Fibroblast of pulmonary artery (primary cell): ENCODE data around the gene ATF5.

Experiments
- DNase-seq: peaks from one replicate; pipeline ENCODE4 v3.0.0-alpha.2; 2010; ENCODE audit warnings: low read depth
- H3K4me3 ChIP-seq: replicated peaks from 2 replicates; pipeline ENCODE4 v1.5.1; 2011; ENCODE audit warnings: low read depth, mild to moderate bottlenecking, control low read depth, low read length, moderate library complexity
- TF ChIP-seq, protein P1 (sequence below): IDR thresholded peaks from 2 replicates; pipeline ENCODE4 v1.5.1; 2011; ENCODE audit warnings: mild to moderate bottlenecking, control low read depth, low read length, inconsistent platforms; ENCODE audit errors: missing control alignments

Gene ATF5

DNA sequence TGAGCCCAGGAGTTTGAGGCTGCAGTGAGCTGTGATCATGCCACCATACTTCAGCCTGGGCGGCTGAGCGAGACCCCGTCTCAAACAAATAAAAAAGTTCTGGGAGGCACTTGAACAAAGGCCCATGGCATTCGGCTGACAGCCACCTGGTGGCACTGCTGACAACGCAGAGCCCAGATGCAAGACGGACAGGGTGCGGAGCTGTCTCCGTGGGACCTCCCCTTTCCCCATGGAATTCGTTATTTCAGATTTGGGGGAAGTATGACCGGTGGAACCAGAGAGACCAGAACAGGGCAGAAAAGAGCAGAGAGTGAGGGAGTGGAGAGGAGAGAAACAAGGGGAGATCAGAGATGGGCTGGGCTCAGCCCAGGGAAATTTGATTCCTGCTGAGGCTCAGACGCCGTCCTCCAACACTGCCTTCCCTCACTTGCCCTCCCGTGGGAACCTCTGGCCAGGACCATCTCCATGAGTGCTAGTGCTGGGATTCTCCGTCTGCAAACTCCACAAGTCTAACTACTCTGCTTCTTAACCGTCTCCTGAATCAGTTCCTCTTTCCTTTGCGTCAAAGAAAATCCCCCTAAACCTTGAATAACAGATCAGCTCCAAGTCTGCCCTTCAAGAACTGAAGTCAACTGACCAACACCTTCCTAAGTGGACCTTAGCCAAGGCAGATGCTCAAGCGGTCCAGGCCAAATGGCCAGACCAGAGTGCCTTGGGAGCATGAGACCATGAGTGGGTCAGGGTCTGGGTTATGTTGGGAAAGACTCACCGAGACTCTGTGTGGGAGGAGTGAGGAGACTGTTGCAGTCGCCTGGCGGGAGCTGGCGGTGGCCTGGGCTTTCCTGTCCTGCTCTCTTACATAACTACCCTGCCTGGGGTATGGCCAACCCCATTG lies 11.9 kb upstream of the ATF5 start:
- DNase-seq: no peak
- no peak overlapping the region for H3K4me3 ChIP-seq
- TF ChIP-seq, protein P1, sequence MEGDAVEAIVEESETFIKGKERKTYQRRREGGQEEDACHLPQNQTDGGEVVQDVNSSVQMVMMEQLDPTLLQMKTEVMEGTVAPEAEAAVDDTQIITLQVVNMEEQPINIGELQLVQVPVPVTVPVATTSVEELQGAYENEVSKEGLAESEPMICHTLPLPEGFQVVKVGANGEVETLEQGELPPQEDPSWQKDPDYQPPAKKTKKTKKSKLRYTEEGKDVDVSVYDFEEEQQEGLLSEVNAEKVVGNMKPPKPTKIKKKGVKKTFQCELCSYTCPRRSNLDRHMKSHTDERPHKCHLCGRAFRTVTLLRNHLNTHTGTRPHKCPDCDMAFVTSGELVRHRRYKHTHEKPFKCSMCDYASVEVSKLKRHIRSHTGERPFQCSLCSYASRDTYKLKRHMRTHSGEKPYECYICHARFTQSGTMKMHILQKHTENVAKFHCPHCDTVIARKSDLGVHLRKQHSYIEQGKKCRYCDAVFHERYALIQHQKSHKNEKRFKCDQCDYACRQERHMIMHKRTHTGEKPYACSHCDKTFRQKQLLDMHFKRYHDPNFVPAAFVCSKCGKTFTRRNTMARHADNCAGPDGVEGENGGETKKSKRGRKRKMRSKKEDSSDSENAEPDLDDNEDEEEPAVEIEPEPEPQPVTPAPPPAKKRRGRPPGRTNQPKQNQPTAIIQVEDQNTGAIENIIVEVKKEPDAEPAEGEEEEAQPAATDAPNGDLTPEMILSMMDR: peak; percentile 5

DNA sequence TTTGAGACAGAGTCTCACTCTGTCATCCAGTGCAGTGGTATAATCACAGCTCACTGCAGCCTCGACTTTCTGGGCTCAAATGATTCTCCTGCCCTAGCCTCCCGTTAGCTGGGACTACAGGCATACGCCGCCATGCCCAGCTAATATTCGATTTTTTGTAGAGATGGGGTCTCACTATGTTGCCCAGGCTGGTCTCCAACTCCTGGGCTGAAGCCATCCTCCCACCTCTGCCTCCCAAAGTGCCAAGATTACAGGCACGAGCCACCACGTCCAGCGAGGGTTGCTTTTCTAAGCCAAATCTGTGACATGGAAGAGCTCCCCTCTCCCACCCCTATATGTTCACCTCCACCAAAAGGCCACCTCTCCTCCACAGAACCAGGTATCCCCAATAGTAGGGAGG lies 10.9 kb upstream of the ATF5 start:
- TF ChIP-seq, protein P1: no peak
- no peak for DNase-seq
- H3K4me3 ChIP-seq: no peak overlapping the region

- H3K4me3 ChIP-seq: no peak overlapping the region
- TF ChIP-seq, protein P1: no peak
- DNase-seq: no peak
Observed at GRCh38 chr19:49920624-49921363, 8.2 kb upstream of the ATF5 start.

- DNase-seq: peak; percentile 47
- TF ChIP-seq, protein P1: no peak
- H3K4me3 ChIP-seq: no peak overlapping the region
Observed at GRCh38 chr19:49921871-49922795, 6.9 kb upstream of the ATF5 start.

DNA sequence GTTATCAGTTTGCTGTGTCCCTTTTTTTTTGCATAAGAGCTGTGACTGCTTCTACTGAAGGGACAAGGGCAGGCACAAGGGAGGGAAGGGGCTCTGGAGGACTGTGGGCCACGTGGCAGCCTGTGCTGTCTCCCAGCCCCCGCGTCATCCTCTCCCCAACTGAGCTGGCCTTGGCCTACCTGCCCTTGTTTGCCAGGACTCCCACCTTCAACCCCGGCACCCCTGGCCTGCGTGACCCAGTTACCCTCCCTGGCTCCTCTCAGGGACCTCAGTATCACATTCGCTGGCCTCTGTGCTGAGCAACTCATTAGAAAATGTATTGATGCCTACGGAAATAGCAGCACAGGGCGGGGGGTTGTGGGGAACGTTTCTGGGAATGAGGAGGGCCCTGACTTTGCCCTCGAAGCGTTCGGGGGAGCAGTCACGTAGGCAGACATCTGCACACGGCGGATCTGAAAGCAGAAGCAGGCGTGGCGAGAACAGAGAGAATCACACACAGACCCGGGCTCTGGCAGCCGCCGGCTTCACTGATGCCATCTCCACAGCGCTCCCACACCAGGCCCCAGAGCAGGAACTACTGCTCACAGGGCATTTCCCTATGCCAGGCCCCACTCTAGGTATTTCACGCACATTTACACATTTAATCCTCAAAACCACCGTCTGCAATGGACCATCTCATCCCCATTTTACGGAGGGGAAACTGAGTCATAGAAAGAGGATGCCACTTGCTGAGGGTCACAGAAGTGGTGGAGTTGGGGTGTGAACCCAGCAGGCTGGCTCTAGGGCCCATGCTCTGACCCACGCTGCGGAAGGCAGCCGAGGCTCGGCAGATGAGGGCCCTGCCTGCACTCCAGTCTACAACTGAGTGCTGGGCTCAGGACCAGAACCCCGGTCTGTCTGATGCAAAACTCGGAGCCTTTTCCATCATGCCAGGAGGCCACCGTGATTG lies 5.7 kb upstream of the ATF5 start:
- TF ChIP-seq, protein P1: no peak
- no peak overlapping the region for H3K4me3 ChIP-seq
- DNase-seq: no peak
